Measurements from ENCODE around the gene RUVBL1.

RUVBL1 gene

GRCh38 chr3:128168836-128169235 is 45.2 kb upstream of the RUVBL1 start:
- H3K36me3 ChIP-seq (ENCODE audit: control insufficient read depth, low read length), result no peaks in the 10 kb centered on the region; the same call in 1 of the 2 replicates
- H3K9me2 ChIP-seq (replicated peaks; ENCODE audit: control insufficient read depth, low read length), result no peaks in the 10 kb centered on the region
- H3K9me3 ChIP-seq (ENCODE audit: control insufficient read depth, insufficient read depth, low read length), result no peaks in the 10 kb centered on the region
- H3K79me2 ChIP-seq (ENCODE audit: control insufficient read depth, low read length), result peaks cover 69% of the 10 kb centered on the region
- TF ChIP-seq CTCF (IDR thresholded peaks at IDR 0.05; ENCODE audit: low read depth, low read length, poor library complexity, severe bottlenecking), result no peak
- no peak for TF ChIP-seq EZH2phosphoT487 (IDR thresholded peaks at IDR 0.05; ENCODE audit: borderline replicate concordance, low read length)
- no peak overlapping the region for H3K4me2 ChIP-seq (ENCODE audit: low read length)
- no peaks in the 10 kb centered on the region for H3K27me3 ChIP-seq (ENCODE audit: control insufficient read depth, low read length)
- no peaks in the 10 kb centered on the region for H3F3A ChIP-seq (ENCODE audit: control insufficient read depth, insufficient read depth)
- no peaks in the 10 kb centered on the region for H3K4me1 ChIP-seq (ENCODE audit: control insufficient read depth, low read length)
- H3K27ac ChIP-seq (ENCODE audit: low read depth, low read length), result no peak overlapping the region
- no peak overlapping the region for H3K4me3 ChIP-seq (ENCODE audit: low read length)
- 0 out of 2 replicates have a peak, but pooled peaks cover 7% of the 10 kb centered on the region for H4K20me1 ChIP-seq (ENCODE audit: control insufficient read depth, insufficient read depth, low read depth, low read length)

- H3K4me3 ChIP-seq (ENCODE audit: low read length), result no peak overlapping the region
- no peak overlapping the region for H3K4me2 ChIP-seq (ENCODE audit: low read length)
- no peaks in the 10 kb centered on the region for H3F3A ChIP-seq (ENCODE audit: control insufficient read depth, insufficient read depth)
- no peak overlapping the region for H3K27ac ChIP-seq (ENCODE audit: low read depth, low read length)
- H3K36me3 ChIP-seq (ENCODE audit: control insufficient read depth, low read length), result no peaks in the 10 kb centered on the region; the same call in 1 of the 2 replicates
- no peaks in the 10 kb centered on the region for H3K9me2 ChIP-seq (replicated peaks; ENCODE audit: control insufficient read depth, low read length)
- TF ChIP-seq EZH2phosphoT487 (IDR thresholded peaks at IDR 0.05; ENCODE audit: borderline replicate concordance, low read length) (no peak), CTCF (IDR thresholded peaks at IDR 0.05; ENCODE audit: low read depth, low read length, poor library complexity, severe bottlenecking) (no peak)
- H3K27me3 ChIP-seq (ENCODE audit: control insufficient read depth, low read length), result no peaks in the 10 kb centered on the region
- H3K79me2 ChIP-seq (ENCODE audit: control insufficient read depth, low read length), result peaks cover 63% of the 10 kb centered on the region
- H4K20me1 ChIP-seq (ENCODE audit: control insufficient read depth, insufficient read depth, low read depth, low read length), result 0 out of 2 replicates have a peak, but pooled peaks cover 6% of the 10 kb centered on the region
- no peaks in the 10 kb centered on the region for H3K4me1 ChIP-seq (ENCODE audit: control insufficient read depth, low read length)
- no peaks in the 10 kb centered on the region for H3K9me3 ChIP-seq (ENCODE audit: control insufficient read depth, insufficient read depth, low read length)
These were observed 44.5 kb upstream of the RUVBL1 start for GRCh38 chr3:128167973-128168674.

DNA sequence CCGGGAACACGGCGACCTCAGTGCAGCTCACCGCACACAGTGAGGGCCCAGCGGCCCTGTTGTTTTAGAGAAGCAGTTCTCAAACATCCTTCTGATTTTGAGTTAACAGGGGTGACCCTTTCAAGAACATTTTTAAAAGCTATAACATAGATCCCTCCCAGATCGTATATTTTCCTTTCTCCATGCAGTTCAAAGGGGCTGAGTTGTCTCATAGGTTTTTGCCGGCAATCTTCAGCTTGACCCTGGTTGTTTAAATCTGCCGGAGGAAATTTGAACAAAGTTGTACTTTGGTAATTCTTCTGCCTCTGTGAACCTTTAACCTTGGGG is 44.0 kb upstream of the RUVBL1 start:
- Histone ChIP-seq H3K27ac (ENCODE audit: low read depth, low read length) (no peak overlapping the region), H3K79me2 (ENCODE audit: control insufficient read depth, low read length) (peaks cover 66% of the 10 kb centered on the region), H3K36me3 (ENCODE audit: control insufficient read depth, low read length) (peaks cover 3% of the 10 kb centered on the region; the same call in 1 of the 2 replicates), H3K4me1 (ENCODE audit: control insufficient read depth, low read length) (no peaks in the 10 kb centered on the region), H3K4me3 (ENCODE audit: low read length) (no peak overlapping the region), H3K9me2 (replicated peaks; ENCODE audit: control insufficient read depth, low read length) (no peaks in the 10 kb centered on the region), H3K27me3 (ENCODE audit: control insufficient read depth, low read length) (no peaks in the 10 kb centered on the region), H3K9me3 (ENCODE audit: control insufficient read depth, insufficient read depth, low read length) (no peaks in the 10 kb centered on the region), H3F3A (ENCODE audit: control insufficient read depth, insufficient read depth) (no peaks in the 10 kb centered on the region), H3K4me2 (ENCODE audit: low read length) (no peak overlapping the region), H4K20me1 (ENCODE audit: control insufficient read depth, insufficient read depth, low read depth, low read length) (peaks cover 11% of the 10 kb centered on the region; the same call in 1 of the 2 replicates)
- TF ChIP-seq CTCF (IDR thresholded peaks at IDR 0.05; ENCODE audit: low read depth, low read length, poor library complexity, severe bottlenecking) (no peak), EZH2phosphoT487 (IDR thresholded peaks at IDR 0.05; ENCODE audit: borderline replicate concordance, low read length) (no peak)

All from DOHH2 (cell line).